GM12878 (cell line): ENCODE results near the gene CREB5. TPM values are rescaled to one million over a fixed set of nuclear protein-coding genes. Genes with fewer than 3 reads are reported as not detected.

ENCODE experiments used
- ATAC-seq: fragments of 200-7000 bp; cut with Tn5 transposase; 3 replicates; pipeline ENCODE4 v1.9.1; 2020; ENCODE audit warnings: mild to moderate bottlenecking, moderate library complexity
- BruUV-seq: library from RNA; stranded (reverse); fragments of 400-500 nt; replicated peaks from 2 replicates; lab custom pipeline; 2021; lab: Mats Ljungman, UMichigan
- CTCF ChIA-PET: fragments of 300-600 bp; sonication (Branson Sonifier 250); formaldehyde crosslinking; extraction: SDS; loops from one replicate; lab custom pipeline; 2021; ENCODE audit warnings: inconsistent platforms; lab: Yijun Ruan, JAX
- POLR2A ChIA-PET: fragments of 350-600 bp; formaldehyde crosslinking; extraction: SDS; loops from one replicate; lab custom pipeline; 2021; ENCODE audit warnings: inconsistent platforms; lab: Charles Lee
- RAD21 ChIA-PET: fragments of 300-600 bp; sonication (Branson Sonifier 250); formaldehyde crosslinking; loops from one replicate; lab custom pipeline; 2023; ENCODE audit warnings: antibody characterized with exemption; ENCODE audit not compliant: unreplicated experiment; lab: Charles Lee
- SMC1A ChIA-PET: fragments of 300-600 bp; sonication (Branson Sonifier 250); formaldehyde crosslinking; loops from one replicate; lab custom pipeline; 2023; ENCODE audit not compliant: unreplicated experiment, uncharacterized antibody; lab: Charles Lee
- DNase-seq: peaks from one replicate; pipeline ENCODE4 v3.0.0-alpha.2; 2011; ENCODE audit warnings: low read depth, low spot score
- FAIRE-seq: peaks from 3 replicates; lab custom pipeline; 2011; peaks lifted over from hg19 to GRCh38; lab: Jason Lieb, UNC
- H2AFZ ChIP-seq: 2 replicates; pipeline ENCODE4 v1.6.0; 2011; ENCODE audit warnings: low read depth, low read length, control low read depth; ENCODE audit not compliant: control insufficient read depth
- H3K27ac ChIP-seq: 2 replicates; pipeline ENCODE4 v1.5.1; 2011; ENCODE audit warnings: control low read depth; ENCODE audit not compliant: control insufficient read depth, insufficient read depth
- H3K27me3 ChIP-seq, 2 experiments: replicated peaks in 1 of 2; 2 replicates each; pipeline versions ENCODE4 v1.6.0 to v1.6.1; 2011; ENCODE audit warnings: low read length in 1 of 2; ENCODE audit not compliant: control insufficient read depth in 2 of 2, insufficient read depth in 2 of 2
- H3K36me3 ChIP-seq, 2 experiments: 2 replicates each; pipeline ENCODE4 v1.5.1; 2011; ENCODE audit warnings: low read length in 1 of 2; ENCODE audit not compliant: control insufficient read depth in 2 of 2, insufficient read depth in 2 of 2
- H3K4me1 ChIP-seq: 2 replicates; pipeline ENCODE4 v1.6.1; 2011; ENCODE audit warnings: mild to moderate bottlenecking, low read length, moderate library complexity, mixed read lengths; ENCODE audit not compliant: control insufficient read depth, insufficient read depth
- H3K4me2 ChIP-seq: 2 replicates; pipeline ENCODE4 v1.6.0; 2011; ENCODE audit warnings: control low read depth; ENCODE audit not compliant: control insufficient read depth, insufficient read depth
- H3K4me3 ChIP-seq: fragments of 200-600 bp; sonication (generic); 2 replicates; pipeline ENCODE4 v1.5.1; 2016
- H3K79me2 ChIP-seq: 2 replicates; pipeline ENCODE4 v1.6.0; 2011; ENCODE audit warnings: low read length; ENCODE audit not compliant: control insufficient read depth, insufficient read depth
- H3K9ac ChIP-seq: 2 replicates; pipeline ENCODE4 v1.8.0; 2011; ENCODE audit warnings: low read length, control low read depth, mixed read lengths; ENCODE audit not compliant: control insufficient read depth, insufficient read depth
- H3K9me3 ChIP-seq: replicated peaks from 3 replicates; pipeline ENCODE4 v1.5.1; 2011; ENCODE audit warnings: mild to moderate bottlenecking, low read length; ENCODE audit not compliant: control insufficient read depth, insufficient read depth
- H4K20me1 ChIP-seq: 2 replicates; pipeline ENCODE4 v1.6.0; 2011; ENCODE audit not compliant: control insufficient read depth, insufficient read depth
- IKZF2 ChIP-seq, 2 experiments: fragments of 450-650 bp; IDR thresholded peaks; 2 replicates each; pipeline ENCODE4 v1.6.1; 2017; ENCODE audit warnings: mild to moderate bottlenecking in 2 of 2, moderate library complexity in 2 of 2
- NFXL1 ChIP-seq: fragments of 450-650 bp; IDR thresholded peaks from 2 replicates; pipeline ENCODE4 v1.6.1; 2017; ENCODE audit warnings: antibody characterized with exemption, mild to moderate bottlenecking, borderline replicate concordance
- SIN3A ChIP-seq: IDR thresholded peaks from 2 replicates; pipeline ENCODE4 v1.6.1; 2012; ENCODE audit warnings: low read depth, low read length, improper control_type of control experiment
- SREBF1 ChIP-seq: IDR thresholded peaks from 2 replicates; pipeline ENCODE4 v1.6.1; 2012; ENCODE audit warnings: mild to moderate bottlenecking, low read length
- ZNF217 ChIP-seq: fragments of 450-650 bp; IDR thresholded peaks from 2 replicates; pipeline ENCODE4 v1.6.1; 2017; ENCODE audit warnings: antibody characterized with exemption, mild to moderate bottlenecking
- ZNF24 ChIP-seq: fragments of 450-650 bp; IDR thresholded peaks from 2 replicates; pipeline ENCODE4 v1.6.1; 2017; ENCODE audit warnings: antibody characterized with exemption, mild to moderate bottlenecking
- ZSCAN29 ChIP-seq: fragments of 450-650 bp; IDR thresholded peaks from 2 replicates; pipeline ENCODE4 v1.6.1; 2017; ENCODE audit warnings: mild to moderate bottlenecking, moderate library complexity
- ZZZ3 ChIP-seq: IDR thresholded peaks from 2 replicates; pipeline ENCODE4 v1.6.1; 2011; ENCODE audit warnings: low read depth; ENCODE audit not compliant: control insufficient read depth, insufficient read length
- WGBS: methylation state at CpG from one replicate; pipeline ENCODE4 v1.1.6; 2016; ENCODE audit warnings: low lambda C conversion rate; ENCODE audit not compliant: insufficient replicate concordance, insufficient coverage; ENCODE audit errors: missing lambda C conversion rate; 5-methylcytosine and 5-hydroxymethylcytosine counted together
- in situ Hi-C: fragments of 300-500 bp; cut with MboI; formaldehyde crosslinking; loops from 9 replicates; pipeline ENCODE4 v1.14.3; 2018; ENCODE audit warnings: mixed read lengths
- intact Hi-C: fragments of 100-400 bp; cut with micrococcal nuclease; formaldehyde crosslinking; loops from one replicate; pipeline ENCODE4 v1.14.2; 2022; ENCODE audit not compliant: unreplicated experiment
- polyA plus RNA-seq, 11 experiments: library from polyadenylated mRNA; depleted of rRNA in 4 of 11; unstranded in 6 of 11; stranded (reverse) in 5 of 11; fragments of >200 nt; fragmentation: Nextera tagmentation in 4 of 11; fragmentation: Illumina TruSeq in 1 of 11; extraction: Ambion mirVana in 4 of 11; extraction: Trizol in 1 of 11; gene quantifications; 1 replicate in 1 of 11; 2 replicates in 10 of 11; pipeline versions ENCODE4 v1.2.1 to v1.2.3, GENCODE V29; 2011 to 2016; ENCODE audit warnings: inconsistent platforms in 2 of 11, missing spikeins in 2 of 11, low read depth in 1 of 11
- total RNA-seq, 4 experiments: library from RNA; depleted of rRNA in 3 of 4; stranded (reverse); fragments of >200 nt in 3 of 4; fragmentation: Illumina TruSeq in 1 of 4; extraction: Trizol in 1 of 4; gene quantifications; 2 replicates each; pipeline versions ENCODE4 v1.2.1 to v1.2.3, GENCODE V29; 2013 to 2021
- TF ChIP-seq, protein P1 (sequence below): IDR thresholded peaks from 2 replicates; pipeline ENCODE4 v1.6.1; 2011; ENCODE audit warnings: borderline replicate concordance, low read depth, mild to moderate bottlenecking, moderate library complexity, mixed read lengths, low read length; ENCODE audit not compliant: insufficient read depth; ENCODE audit errors: extremely low read length
- TF ChIP-seq, protein P2 (sequence below): IDR thresholded peaks from 2 replicates; pipeline ENCODE4 v1.6.1; 2011; ENCODE audit warnings: low read depth, mild to moderate bottlenecking, low read length, moderate library complexity, borderline replicate concordance; ENCODE audit errors: extremely low read depth
- TF ChIP-seq, protein P3 (sequence below): fragments of 450-650 bp; IDR thresholded peaks from 2 replicates; pipeline ENCODE4 v1.6.1; 2018; ENCODE audit warnings: mild to moderate bottlenecking, low read depth, moderate library complexity; ENCODE audit not compliant: partially characterized antibody
- TF ChIP-seq, protein P4 (sequence below): IDR thresholded peaks from 2 replicates; pipeline ENCODE4 v1.6.1; 2012; ENCODE audit warnings: low read depth, low read length, improper control_type of control experiment
- TF ChIP-seq, protein P5 (sequence below): fragments of 150-350 bp; IDR thresholded peaks from 2 replicates; pipeline ENCODE4 v1.6.1; 2016; ENCODE audit warnings: low read depth, low read length

The CREB5 gene
- total and polyA plus RNA-seq, 10 of the 15 experiments (the other 5 are each of a cell fraction or from before 2014, with no cell fraction given), result 12.9 to 74.1 (median 53.0) TPM

DNA sequence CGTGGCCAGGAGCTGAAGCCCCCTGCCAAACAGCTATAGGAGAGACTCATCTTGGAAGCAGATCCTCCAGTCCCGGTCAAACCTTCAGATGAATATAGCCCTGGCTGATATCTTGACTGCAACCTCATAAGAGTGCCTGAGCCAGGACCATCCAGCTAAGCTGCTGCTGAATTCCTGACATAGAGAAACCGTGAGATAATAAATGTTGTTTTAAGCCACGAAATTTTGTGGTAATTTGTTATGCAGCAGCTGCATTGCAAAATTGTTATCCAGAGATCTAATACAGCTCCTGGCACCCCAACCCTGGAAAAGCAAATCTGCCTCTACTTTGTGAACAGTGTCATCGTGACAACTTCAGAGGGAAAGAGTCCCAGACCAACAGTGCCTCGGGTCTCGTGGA, 119.9 kb downstream of the CREB5 start:
- ChIA-PET SMC1A (interaction anchor here (1.1 to 3.1 kb wide), 6 partner anchors 8 to 53 kb away, joined by 3 to 36 read pairs (median 4); no protein-coding TSS in a partner anchor), POLR2A (no interaction called here), RAD21 (no interaction called here), CTCF (no interaction called here)
- Histone ChIP-seq H2AFZ (no peak overlapping the region), H3K4me3 (no peak overlapping the region), H3K27me3 (no peaks in the 10 kb centered on the region), H4K20me1 (no peaks in the 10 kb centered on the region), H3K27ac (no peak overlapping the region), H3K9me3 (no peaks in the 10 kb centered on the region; the same call in 1 of the 3 replicates), H3K4me2 (no peak overlapping the region), H3K9ac (no peak overlapping the region), H3K4me1 (peaks cover 9% of the 10 kb centered on the region), H3K79me2 (no peaks in the 10 kb centered on the region), H3K36me3 (no peaks in the 10 kb centered on the region)
- ATAC-seq, result no peak
- WGBS, result 84% methylated on average over 7 of the region's 7 CpGs
- intact Hi-C loops, result no loop called here
- DNase-seq, result no peak
- BruUV-seq, result no TSS peak
- FAIRE-seq, result no peak
- in situ Hi-C loops, result loop anchor here (5.0 kb wide), 1 partner anchor 50 kb away; no protein-coding TSS in a partner anchor
- TF ChIP-seq NFXL1, result no peak
- TF ChIP-seq ZSCAN29, result no peak
- TF ChIP-seq, protein P1, sequence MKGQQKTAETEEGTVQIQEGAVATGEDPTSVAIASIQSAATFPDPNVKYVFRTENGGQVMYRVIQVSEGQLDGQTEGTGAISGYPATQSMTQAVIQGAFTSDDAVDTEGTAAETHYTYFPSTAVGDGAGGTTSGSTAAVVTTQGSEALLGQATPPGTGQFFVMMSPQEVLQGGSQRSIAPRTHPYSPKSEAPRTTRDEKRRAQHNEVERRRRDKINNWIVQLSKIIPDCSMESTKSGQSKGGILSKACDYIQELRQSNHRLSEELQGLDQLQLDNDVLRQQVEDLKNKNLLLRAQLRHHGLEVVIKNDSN, result no peak
- TF ChIP-seq IKZF2 (IDR thresholded peaks at IDR 0.05), result no peak
- TF ChIP-seq, protein P2, sequence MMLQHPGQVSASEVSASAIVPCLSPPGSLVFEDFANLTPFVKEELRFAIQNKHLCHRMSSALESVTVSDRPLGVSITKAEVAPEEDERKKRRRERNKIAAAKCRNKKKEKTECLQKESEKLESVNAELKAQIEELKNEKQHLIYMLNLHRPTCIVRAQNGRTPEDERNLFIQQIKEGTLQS, result no peak
- TF ChIP-seq SIN3A, result no peak
- TF ChIP-seq SREBF1, result no peak
- TF ChIP-seq ZNF24, result no peak
- TF ChIP-seq, protein P3, sequence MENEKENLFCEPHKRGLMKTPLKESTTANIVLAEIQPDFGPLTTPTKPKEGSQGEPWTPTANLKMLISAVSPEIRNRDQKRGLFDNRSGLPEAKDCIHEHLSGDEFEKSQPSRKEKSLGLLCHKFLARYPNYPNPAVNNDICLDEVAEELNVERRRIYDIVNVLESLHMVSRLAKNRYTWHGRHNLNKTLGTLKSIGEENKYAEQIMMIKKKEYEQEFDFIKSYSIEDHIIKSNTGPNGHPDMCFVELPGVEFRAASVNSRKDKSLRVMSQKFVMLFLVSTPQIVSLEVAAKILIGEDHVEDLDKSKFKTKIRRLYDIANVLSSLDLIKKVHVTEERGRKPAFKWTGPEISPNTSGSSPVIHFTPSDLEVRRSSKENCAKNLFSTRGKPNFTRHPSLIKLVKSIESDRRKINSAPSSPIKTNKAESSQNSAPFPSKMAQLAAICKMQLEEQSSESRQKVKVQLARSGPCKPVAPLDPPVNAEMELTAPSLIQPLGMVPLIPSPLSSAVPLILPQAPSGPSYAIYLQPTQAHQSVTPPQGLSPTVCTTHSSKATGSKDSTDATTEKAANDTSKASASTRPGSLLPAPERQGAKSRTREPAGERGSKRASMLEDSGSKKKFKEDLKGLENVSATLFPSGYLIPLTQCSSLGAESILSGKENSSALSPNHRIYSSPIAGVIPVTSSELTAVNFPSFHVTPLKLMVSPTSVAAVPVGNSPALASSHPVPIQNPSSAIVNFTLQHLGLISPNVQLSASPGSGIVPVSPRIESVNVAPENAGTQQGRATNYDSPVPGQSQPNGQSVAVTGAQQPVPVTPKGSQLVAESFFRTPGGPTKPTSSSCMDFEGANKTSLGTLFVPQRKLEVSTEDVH, result no peak
- no peak for TF ChIP-seq ZZZ3
- TF ChIP-seq, protein P4, sequence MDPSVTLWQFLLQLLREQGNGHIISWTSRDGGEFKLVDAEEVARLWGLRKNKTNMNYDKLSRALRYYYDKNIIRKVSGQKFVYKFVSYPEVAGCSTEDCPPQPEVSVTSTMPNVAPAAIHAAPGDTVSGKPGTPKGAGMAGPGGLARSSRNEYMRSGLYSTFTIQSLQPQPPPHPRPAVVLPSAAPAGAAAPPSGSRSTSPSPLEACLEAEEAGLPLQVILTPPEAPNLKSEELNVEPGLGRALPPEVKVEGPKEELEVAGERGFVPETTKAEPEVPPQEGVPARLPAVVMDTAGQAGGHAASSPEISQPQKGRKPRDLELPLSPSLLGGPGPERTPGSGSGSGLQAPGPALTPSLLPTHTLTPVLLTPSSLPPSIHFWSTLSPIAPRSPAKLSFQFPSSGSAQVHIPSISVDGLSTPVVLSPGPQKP, result no peak
- TF ChIP-seq ZNF217, result no peak
- TF ChIP-seq, protein P5, sequence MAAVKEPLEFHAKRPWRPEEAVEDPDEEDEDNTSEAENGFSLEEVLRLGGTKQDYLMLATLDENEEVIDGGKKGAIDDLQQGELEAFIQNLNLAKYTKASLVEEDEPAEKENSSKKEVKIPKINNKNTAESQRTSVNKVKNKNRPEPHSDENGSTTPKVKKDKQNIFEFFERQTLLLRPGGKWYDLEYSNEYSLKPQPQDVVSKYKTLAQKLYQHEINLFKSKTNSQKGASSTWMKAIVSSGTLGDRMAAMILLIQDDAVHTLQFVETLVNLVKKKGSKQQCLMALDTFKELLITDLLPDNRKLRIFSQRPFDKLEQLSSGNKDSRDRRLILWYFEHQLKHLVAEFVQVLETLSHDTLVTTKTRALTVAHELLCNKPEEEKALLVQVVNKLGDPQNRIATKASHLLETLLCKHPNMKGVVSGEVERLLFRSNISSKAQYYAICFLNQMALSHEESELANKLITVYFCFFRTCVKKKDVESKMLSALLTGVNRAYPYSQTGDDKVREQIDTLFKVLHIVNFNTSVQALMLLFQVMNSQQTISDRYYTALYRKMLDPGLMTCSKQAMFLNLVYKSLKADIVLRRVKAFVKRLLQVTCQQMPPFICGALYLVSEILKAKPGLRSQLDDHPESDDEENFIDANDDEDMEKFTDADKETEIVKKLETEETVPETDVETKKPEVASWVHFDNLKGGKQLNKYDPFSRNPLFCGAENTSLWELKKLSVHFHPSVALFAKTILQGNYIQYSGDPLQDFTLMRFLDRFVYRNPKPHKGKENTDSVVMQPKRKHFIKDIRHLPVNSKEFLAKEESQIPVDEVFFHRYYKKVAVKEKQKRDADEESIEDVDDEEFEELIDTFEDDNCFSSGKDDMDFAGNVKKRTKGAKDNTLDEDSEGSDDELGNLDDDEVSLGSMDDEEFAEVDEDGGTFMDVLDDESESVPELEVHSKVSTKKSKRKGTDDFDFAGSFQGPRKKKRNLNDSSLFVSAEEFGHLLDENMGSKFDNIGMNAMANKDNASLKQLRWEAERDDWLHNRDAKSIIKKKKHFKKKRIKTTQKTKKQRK, result no peak
